ENCODE results near the gene FNBP1.

DNA sequence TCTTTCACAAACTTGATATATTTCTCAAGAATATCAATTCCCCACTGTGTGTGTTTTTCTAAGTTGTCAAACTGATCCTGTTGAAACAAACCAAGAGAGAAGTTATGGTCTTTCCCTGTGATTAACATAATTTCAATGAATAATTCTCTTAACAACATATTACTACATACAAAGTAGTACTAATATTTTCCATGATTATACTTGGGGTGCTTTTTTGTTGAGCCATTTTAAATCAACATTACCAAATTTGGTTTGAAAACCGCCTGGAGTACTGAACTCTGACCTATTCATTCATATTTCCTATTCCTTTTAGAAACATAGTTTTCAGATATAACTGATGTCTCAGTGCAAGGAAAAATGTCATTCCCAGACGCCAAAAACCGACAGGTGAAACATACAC, 48.1 kb downstream of the FNBP1 start:
- TF ChIP-seq CTCF (IDR thresholded peaks at IDR 0.05) (no peak), POLR2A (IDR thresholded peaks at IDR 0.05) (no peak)
